ENCODE results near the gene PCNX3.

PCNX3 gene

GRCh38 chr11:65584723-65585171 is 30.8 kb upstream of the PCNX3 start:
- TF ChIP-seq CTCF (IDR thresholded peaks at IDR 0.05; ENCODE audit: unreplicated experiment in 3 of 3): no peak
- Mint-ChIP-seq H3K9me3 (no peaks in the 10 kb centered on the region), H3K4me3 (no peak overlapping the region), H3K27ac (no peak overlapping the region), H3K27me3 (ENCODE audit: low read depth) (peaks cover 15% of the 10 kb centered on the region), H3K36me3 (ENCODE audit: low read depth) (no peaks in the 10 kb centered on the region), H3K4me1 (peaks cover 20% of the 10 kb centered on the region)

DNA sequence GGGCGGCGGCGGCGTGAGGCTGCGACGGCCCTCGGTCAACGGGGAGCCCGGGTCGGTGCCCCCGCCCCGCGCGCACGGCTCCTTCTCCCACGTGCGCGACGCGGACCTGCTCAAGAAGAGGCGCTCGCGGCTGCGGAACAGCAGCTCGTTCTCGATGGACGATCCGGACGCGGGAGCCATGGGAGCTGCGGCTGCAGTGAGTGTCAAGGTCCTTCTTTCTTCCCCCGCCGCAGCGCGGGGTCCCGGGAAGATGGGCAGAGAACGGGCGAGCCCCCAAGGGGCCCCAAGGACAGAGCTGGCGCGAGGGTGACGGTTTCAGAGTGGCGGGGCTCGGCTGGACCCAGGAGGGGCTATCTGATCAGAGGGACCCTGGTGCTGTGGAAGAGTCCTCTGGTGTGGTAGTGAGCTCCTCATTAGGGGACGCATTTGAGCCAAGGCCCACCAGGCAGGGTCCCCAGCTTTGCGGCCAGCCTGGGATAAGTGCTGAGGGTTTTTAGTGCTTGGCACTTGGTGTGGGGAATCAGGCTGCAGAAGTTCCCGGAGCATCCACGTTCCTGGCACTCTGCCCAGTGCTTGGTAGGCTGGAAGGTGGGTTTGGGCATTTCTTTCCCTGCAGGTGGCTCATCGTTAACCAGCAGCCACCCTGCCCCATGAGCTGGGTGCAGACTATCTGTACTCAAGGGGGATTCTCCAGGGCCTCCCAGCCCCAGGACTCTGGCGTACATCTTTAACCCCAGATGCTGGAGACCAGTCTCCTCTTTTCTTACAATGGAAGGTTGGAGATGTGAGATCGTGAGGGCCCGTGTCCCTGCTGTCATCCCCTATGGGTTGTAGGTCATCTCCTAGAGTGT is 30.0 kb upstream of the PCNX3 start:
- no peak for TF ChIP-seq CTCF (IDR thresholded peaks at IDR 0.05; ENCODE audit: unreplicated experiment in 3 of 3)
- Mint-ChIP-seq H3K27me3 (ENCODE audit: low read depth) (peaks cover 18% of the 10 kb centered on the region), H3K36me3 (ENCODE audit: low read depth) (peaks cover 3% of the 10 kb centered on the region), H3K9me3 (no peaks in the 10 kb centered on the region), H3K4me1 (peaks cover 25% of the 10 kb centered on the region), H3K27ac (no peak overlapping the region), H3K4me3 (no peak overlapping the region)

DNA sequence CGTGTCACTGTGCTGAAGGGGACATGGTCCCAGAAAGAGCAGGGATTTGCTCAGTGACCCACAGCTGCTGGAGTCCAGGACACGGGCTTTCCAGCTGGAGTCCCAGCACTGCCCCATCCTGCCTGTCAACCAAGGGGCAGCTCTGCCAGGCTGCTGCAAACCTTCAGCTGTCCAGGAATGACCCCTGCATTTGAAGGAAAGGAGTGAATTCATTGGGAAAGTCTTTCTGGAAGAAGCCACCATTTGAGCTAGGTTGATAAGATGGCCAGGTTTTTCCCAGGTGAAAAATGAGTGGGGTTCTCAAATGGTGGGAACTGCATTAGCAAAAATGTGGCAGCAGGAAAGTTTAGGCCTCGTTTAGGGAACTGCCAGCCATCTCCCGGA is 29.3 kb upstream of the PCNX3 start:
- Mint-ChIP-seq H3K36me3 (ENCODE audit: low read depth) (peaks cover 4% of the 10 kb centered on the region), H3K9me3 (no peaks in the 10 kb centered on the region), H3K27ac (no peak overlapping the region), H3K4me1 (peaks cover 27% of the 10 kb centered on the region), H3K27me3 (ENCODE audit: low read depth) (peaks cover 21% of the 10 kb centered on the region), H3K4me3 (no peak overlapping the region)
- TF ChIP-seq CTCF (IDR thresholded peaks at IDR 0.05; ENCODE audit: unreplicated experiment in 3 of 3): no peak

DNA sequence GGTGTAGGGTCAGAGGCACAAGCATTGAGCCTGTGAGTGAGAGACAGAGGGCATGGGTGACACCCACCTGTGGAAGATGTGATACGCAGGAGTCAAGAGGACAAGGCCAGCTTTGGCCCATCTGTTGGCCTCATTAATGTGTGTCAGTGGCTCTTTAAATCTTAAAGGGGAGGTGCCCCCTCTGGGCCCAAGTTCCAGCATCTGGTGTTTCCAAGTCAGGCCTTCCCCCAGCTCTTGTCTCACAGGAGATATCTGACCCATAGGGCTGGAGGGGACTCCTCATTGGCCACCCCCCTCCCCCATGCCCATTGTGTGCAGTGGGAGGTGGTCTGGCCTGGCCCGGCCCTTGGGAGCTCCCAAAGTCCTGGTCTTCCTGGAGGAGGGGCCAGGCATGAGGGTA is 28.9 kb upstream of the PCNX3 start:
- Mint-ChIP-seq H3K4me3 (no peak overlapping the region), H3K4me1 (peaks cover 27% of the 10 kb centered on the region), H3K36me3 (ENCODE audit: low read depth) (peaks cover 4% of the 10 kb centered on the region), H3K27me3 (ENCODE audit: low read depth) (peaks cover 24% of the 10 kb centered on the region), H3K27ac (no peak overlapping the region), H3K9me3 (no peaks in the 10 kb centered on the region)
- TF ChIP-seq CTCF (IDR thresholded peaks at IDR 0.05; ENCODE audit: unreplicated experiment in 3 of 3): no peak

GRCh38 chr11:65588199-65589054 is 27.1 kb upstream of the PCNX3 start:
- H3K4me3 Mint-ChIP-seq: peak overlapping the region in 1 of 3 experiments; percentile 38
- H3K4me1 Mint-ChIP-seq: peaks cover 27% of the 10 kb centered on the region
- H3K27ac Mint-ChIP-seq: peak overlapping the region in 1 of 3 experiments; percentile 23
- peaks cover 4% of the 10 kb centered on the region for H3K36me3 Mint-ChIP-seq (ENCODE audit: low read depth)
- peak; percentile 28 to 40 (median 32) for TF ChIP-seq CTCF (IDR thresholded peaks at IDR 0.05; ENCODE audit: unreplicated experiment in 3 of 3)
- H3K9me3 Mint-ChIP-seq: no peaks in the 10 kb centered on the region
- H3K27me3 Mint-ChIP-seq (ENCODE audit: low read depth): peaks cover 19% of the 10 kb centered on the region
